ENCODE results near the gene PCBP4. TPM values are rescaled to one million over a fixed set of nuclear protein-coding genes. Genes with fewer than 3 reads are reported as not detected.

PCBP4 gene
- total RNA-seq, 1 donor from 2014 or later, result 21.1 TPM

DNA sequence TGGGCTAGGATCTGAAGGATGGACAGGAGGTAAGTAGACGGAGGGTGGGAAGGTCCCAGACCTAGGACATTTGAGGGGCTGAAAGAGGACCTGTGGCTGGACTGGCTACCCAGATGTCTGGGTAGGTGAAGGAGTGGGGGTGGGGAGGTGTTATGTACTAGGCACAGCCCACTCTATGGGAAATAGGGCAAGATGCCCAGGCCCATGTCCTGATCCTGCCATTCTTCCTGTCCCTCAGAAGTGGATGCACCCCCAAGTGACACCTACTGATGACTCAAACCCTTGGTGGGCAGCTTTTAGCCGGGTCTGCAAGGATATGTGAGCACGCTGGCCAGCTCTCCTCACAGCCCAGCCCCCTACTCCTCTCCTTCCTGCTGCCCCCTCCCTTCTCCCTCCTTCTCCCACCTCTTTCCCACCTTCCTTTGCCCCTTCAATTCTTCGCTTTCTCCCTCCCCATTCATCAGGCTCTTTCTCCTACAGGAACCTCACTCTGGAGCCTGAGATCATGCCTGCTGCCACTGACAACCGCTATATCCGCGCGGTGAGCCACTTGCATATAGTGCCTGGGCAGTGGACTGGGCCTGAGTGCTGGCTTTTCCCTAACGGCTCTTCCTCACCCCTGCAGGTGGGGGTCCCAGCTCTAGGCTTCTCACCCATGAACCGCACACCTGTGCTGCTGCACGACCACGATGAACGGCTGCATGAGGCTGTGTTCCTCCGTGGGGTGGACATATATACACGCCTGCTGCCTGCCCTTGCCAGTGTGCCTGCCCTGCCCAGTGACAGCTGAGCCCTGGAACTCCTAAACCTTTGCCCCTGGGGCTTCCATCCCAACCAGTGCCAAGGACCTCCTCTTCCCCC, 21.3 kb upstream of the PCBP4 start:
- H3K9me3 Mint-ChIP-seq, result no peaks in the 10 kb centered on the region
- DNase-seq (ENCODE audit: low spot score), result no peak
- H3K36me3 Mint-ChIP-seq (ENCODE audit: low read depth), result peaks cover 25% of the 10 kb centered on the region
- no peak overlapping the region for H3K4me3 Mint-ChIP-seq (ENCODE audit: low read depth)
- peak overlapping the region; percentile 17 for H3K27ac Mint-ChIP-seq
- no peaks in the 10 kb centered on the region for H3K27me3 Mint-ChIP-seq (ENCODE audit: low read depth)
- H3K4me1 Mint-ChIP-seq (ENCODE audit: low read depth), result peaks cover 13% of the 10 kb centered on the region
- intact Hi-C loops (cut with micrococcal nuclease), result no loop called here

DNA sequence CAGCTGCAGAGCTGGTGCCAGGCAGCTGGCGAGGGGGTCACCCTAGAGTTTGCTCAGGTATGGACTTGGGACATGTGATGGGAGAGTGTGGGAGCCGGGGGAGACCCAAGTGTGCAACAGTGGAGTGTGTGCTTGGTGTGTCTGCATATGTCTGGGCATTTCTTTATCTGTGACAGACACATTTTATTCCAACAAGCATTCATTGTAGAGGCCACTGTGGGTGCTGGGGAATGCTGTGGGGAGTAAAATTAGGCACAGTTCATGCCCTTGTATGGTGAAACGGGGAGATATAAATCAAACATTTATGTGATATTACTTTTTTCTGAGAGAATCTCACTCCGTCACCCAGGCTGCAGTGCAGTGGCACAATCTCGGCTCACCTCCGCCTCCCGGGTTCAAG, 20.3 kb upstream of the PCBP4 start:
- H3K9me3 Mint-ChIP-seq, result no peaks in the 10 kb centered on the region
- intact Hi-C loops (cut with micrococcal nuclease), result no loop called here
- peak overlapping the region; percentile 17 for H3K27ac Mint-ChIP-seq
- DNase-seq (ENCODE audit: low spot score), result no peak
- peaks cover 20% of the 10 kb centered on the region for H3K36me3 Mint-ChIP-seq (ENCODE audit: low read depth)
- H3K27me3 Mint-ChIP-seq (ENCODE audit: low read depth), result no peaks in the 10 kb centered on the region
- peaks cover 14% of the 10 kb centered on the region for H3K4me1 Mint-ChIP-seq (ENCODE audit: low read depth)
- no peak overlapping the region for H3K4me3 Mint-ChIP-seq (ENCODE audit: low read depth)

DNA sequence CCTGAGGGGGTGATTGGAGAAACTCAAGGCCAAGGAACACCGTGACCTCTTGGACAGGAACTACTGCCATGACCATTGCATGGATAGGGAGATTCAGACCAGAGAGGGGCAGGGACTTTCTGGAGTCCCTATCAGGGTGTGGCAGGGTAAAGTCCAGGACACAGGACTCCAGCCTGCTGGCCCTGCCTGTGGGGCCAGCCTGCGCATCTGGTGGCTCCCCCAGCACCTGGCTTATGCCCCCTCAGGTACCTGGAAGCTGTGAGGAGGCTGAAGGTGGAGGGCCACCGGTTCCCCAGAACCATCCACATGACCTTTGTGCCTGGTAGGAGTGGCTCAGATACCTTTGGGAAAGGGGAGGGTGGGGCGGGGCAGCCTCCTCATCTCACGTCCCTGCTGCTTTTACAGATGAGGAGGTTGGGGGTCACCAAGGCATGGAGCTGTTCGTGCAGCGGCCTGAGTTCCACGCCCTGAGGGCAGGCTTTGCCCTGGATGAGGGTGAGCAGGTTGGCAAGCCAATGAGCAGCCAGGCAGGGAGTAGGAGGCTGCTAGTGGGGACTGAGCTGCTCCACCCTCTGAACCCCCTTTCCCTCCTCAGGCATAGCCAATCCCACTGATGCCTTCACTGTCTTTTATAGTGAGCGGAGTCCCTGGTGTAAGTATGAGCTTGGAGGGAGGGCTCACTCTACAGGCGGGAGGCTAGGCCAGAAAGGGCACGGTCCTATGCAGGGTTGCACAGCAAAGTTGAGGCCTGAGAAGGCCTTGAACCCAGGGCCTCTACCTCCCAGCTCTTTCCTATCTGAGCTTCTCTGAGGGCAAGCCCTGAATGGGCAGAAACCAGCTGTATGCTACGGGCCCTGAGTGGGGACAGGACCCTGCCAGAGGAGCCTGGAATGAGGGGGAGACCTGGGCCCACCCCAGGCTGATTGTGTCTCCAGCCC, 19.0 kb upstream of the PCBP4 start:
- no peaks in the 10 kb centered on the region for H3K9me3 Mint-ChIP-seq
- H3K4me3 Mint-ChIP-seq (ENCODE audit: low read depth), result no peak overlapping the region
- peaks cover 8% of the 10 kb centered on the region for H3K36me3 Mint-ChIP-seq (ENCODE audit: low read depth)
- peaks cover 16% of the 10 kb centered on the region for H3K4me1 Mint-ChIP-seq (ENCODE audit: low read depth)
- no peaks in the 10 kb centered on the region for H3K27me3 Mint-ChIP-seq (ENCODE audit: low read depth)
- no peak for DNase-seq (ENCODE audit: low spot score)
- H3K27ac Mint-ChIP-seq, result no peak overlapping the region
- intact Hi-C loops (cut with micrococcal nuclease), result no loop called here

DNA sequence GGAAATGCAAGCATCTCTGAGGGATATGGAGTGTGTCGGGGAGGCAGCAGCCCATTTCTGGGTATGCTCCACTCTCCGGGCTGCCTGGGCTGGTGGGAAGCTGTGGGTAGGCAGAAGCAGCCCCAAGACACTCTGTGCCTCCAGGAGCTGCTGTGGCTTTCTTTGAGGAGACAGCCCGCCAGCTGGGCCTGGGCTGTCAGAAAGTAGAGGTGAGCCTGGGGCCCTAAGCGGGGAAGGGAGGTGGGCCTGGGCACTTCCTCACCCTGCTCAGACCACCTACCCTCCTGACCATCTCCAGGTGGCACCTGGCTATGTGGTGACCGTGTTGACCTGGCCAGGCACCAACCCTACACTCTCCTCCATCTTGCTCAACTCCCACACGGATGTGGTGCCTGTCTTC, 17.8 kb upstream of the PCBP4 start:
- H3K36me3 Mint-ChIP-seq (ENCODE audit: low read depth), result peaks cover 9% of the 10 kb centered on the region
- intact Hi-C loops (cut with micrococcal nuclease), result no loop called here
- H3K4me1 Mint-ChIP-seq (ENCODE audit: low read depth), result peaks cover 14% of the 10 kb centered on the region
- no peaks in the 10 kb centered on the region for H3K27me3 Mint-ChIP-seq (ENCODE audit: low read depth)
- no peaks in the 10 kb centered on the region for H3K9me3 Mint-ChIP-seq
- peak overlapping the region; percentile 63 for H3K4me3 Mint-ChIP-seq (ENCODE audit: low read depth)
- no peak for DNase-seq (ENCODE audit: low spot score)
- H3K27ac Mint-ChIP-seq, result peak overlapping the region; percentile 75

DNA sequence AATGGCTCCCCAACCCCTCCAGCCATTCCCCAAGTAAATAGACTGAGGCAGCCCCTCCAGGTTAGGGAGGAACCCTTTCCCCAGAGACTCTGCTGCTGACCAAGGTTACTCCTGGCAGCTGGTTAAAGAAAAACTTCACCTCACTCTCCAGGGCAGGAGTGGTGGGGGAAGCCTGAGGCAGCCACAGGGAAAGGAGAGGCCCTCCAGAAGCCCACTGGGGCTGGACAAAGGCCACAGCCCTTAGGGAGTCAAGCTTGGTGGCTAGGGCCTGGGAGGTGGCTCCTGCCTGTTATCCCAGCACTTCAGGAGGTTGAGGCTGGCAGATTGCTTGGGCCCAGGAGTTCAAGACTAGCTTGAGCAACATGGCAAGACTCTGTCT, 17.0 kb upstream of the PCBP4 start:
- Mint-ChIP-seq H3K36me3 (ENCODE audit: low read depth) (peaks cover 9% of the 10 kb centered on the region), H3K4me1 (ENCODE audit: low read depth) (peaks cover 14% of the 10 kb centered on the region), H3K4me3 (ENCODE audit: low read depth) (peak overlapping the region; percentile 94), H3K9me3 (no peaks in the 10 kb centered on the region), H3K27ac (peak overlapping the region; percentile 72), H3K27me3 (ENCODE audit: low read depth) (no peaks in the 10 kb centered on the region)
- DNase-seq (ENCODE audit: low spot score), result no peak
- intact Hi-C loops (cut with micrococcal nuclease), result no loop called here

DNA sequence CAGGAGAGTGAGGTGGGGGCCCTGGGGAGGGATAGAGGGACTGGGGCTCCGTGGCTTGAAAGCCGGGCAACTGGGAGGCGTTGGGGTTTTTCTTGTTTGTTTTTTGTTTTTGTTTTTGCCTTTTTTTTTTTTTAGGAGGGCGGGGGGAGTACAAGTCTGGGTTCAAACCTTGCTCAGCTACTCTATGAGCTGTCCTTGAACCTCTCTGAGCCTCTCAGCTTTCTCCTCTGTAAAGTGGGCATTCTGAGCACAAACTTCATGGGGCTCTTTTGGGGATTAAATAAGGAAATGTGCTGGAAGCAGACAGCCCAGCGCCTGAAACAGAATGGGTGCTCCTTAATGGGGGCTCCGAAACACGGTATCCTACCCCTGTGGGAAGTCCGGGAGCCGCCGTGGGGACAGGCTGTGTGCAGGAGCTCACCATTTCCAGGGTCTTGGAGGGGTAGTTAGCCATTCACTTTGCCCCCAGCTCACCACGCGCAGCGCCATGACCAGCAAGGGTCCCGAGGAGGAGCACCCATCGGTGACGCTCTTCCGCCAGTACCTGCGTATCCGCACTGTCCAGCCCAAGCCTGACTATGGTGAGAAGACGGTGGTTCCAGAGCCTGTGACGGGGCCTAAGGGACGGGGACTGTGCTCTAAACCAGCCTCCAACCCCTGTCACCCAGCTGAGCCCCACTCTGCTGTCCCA, 16.5 kb upstream of the PCBP4 start:
- Mint-ChIP-seq H3K4me1 (ENCODE audit: low read depth) (peaks cover 14% of the 10 kb centered on the region), H3K4me3 (ENCODE audit: low read depth) (peak overlapping the region; percentile 94), H3K36me3 (ENCODE audit: low read depth) (peaks cover 9% of the 10 kb centered on the region), H3K9me3 (no peaks in the 10 kb centered on the region), H3K27me3 (ENCODE audit: low read depth) (no peaks in the 10 kb centered on the region), H3K27ac (peak overlapping the region; percentile 94)
- DNase-seq (ENCODE audit: low spot score), result no peak
- intact Hi-C loops (cut with micrococcal nuclease), result loop anchor here (1.0 kb wide), 3 partner anchors 8 to 41 kb away; partner anchors contain the start of genes ABHD14A, PARP3 and RPL29

DNA sequence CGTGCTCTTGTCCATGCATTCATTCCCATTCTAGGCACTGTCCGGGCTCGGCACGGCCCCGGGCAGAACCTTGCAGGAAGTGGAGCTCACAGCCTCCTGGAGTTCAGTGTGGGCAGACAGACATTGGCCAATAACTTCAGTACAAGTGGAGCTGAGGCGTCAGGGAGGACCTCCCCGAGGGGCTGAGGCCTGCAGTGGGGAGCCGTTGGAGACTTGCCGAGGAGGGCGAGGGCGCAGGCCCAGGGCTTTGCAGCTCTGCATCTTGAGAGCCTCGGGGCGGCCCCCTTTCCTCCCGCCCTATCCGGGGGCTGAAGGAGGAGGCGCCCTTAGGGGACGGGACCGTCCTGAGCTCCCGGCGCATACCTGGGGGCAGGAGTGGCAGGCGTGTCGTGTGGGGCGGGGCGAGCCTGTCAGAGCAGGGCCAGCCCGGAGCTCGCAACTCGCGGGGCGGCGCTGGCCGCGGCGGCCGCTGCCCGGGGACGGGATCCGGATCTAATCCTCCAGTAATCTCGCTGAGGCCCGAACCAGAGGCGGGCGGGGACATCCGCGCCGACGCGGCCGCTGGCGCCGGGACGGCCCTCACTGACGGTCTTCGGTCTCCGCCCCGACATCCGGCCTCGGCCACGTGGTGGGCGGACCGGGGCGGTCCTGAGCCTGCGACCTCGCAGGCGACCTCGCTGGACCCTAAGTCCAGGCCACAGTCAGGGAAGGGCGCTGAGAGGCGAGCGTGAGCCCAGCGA, 15.8 kb upstream of the PCBP4 start, which contains the start of gene ACY1:
ACY1 (plus strand) TSS at position 698 of the 740 bp plus-strand sequence. CDS start 530 bp downstream, outside the sequence.
- peak within 1 kb of the TSS; percentile 94 for H3K27ac Mint-ChIP-seq
- peak within 1 kb of the TSS; percentile 94 for H3K4me3 Mint-ChIP-seq (ENCODE audit: low read depth)
- DNase-seq (ENCODE audit: low spot score), result peak; percentile 73
- H3K27me3 Mint-ChIP-seq (ENCODE audit: low read depth), result no peaks in the 10 kb centered on the region
- H3K9me3 Mint-ChIP-seq, result no peaks in the 10 kb centered on the region
- H3K36me3 Mint-ChIP-seq (ENCODE audit: low read depth), result peaks cover 9% of the 10 kb centered on the region
- intact Hi-C loops (cut with micrococcal nuclease), result loop anchor here (1.0 kb wide), 3 partner anchors 8 to 41 kb away; partner anchors contain the start of genes ABHD14A, PARP3 and RPL29
- H3K4me1 Mint-ChIP-seq (ENCODE audit: low read depth), result peaks cover 14% of the 10 kb centered on the region

DNA sequence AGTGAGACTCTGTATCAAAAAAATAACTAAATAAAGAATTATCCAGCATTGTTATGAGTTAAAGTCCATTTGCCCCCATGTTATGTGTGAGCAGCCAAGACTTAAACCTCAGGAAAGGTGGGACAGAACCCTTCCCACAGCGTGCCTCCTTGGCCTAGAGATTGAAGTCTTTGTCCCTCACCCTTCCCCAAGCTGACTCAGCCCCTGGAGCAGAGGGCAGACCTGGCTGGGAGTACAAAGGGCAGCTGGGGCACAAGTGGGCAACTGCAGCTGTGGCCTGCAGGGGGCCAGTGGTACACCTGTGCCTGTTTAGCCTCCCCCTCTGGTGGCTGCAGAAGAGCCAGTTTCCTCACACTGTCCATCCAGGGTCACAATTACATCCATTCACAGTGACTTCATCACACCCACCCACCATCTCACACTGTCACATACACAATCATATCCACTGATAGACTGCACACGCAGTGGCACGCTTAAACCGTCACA, 15.1 kb upstream of the PCBP4 start:
- Mint-ChIP-seq H3K9me3 (no peaks in the 10 kb centered on the region), H3K4me3 (ENCODE audit: low read depth) (peak overlapping the region; percentile 94), H3K36me3 (ENCODE audit: low read depth) (peaks cover 9% of the 10 kb centered on the region), H3K27ac (peak overlapping the region; percentile 94), H3K4me1 (ENCODE audit: low read depth) (peaks cover 15% of the 10 kb centered on the region), H3K27me3 (ENCODE audit: low read depth) (no peaks in the 10 kb centered on the region)
- intact Hi-C loops (cut with micrococcal nuclease), result no loop called here
- DNase-seq (ENCODE audit: low spot score), result no peak

DNA sequence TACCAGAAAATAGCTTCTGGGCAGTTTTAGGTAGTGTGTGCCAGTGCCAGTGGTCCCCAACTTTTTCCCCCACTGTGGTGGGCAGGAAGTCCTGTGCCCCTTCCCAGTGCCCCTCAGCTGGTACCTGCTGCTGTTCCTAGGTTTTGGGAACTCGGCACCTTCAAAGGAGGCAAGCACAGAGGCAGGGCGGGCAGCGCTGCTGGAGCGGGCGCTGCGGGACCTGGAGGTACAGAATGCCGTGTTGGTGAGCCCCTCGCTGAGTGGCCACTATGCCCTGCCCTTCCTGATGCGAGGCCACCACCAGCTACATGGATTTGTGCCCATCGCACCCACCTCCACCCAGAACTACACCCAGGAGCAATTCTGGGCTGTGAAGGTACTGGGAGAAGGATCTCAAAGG, 13.0 kb upstream of the PCBP4 start:
- H3K27ac Mint-ChIP-seq, result no peak overlapping the region
- no peak overlapping the region for H3K4me3 Mint-ChIP-seq (ENCODE audit: low read depth)
- DNase-seq (ENCODE audit: low spot score), result no peak
- peaks cover 9% of the 10 kb centered on the region for H3K36me3 Mint-ChIP-seq (ENCODE audit: low read depth)
- no peaks in the 10 kb centered on the region for H3K9me3 Mint-ChIP-seq
- intact Hi-C loops (cut with micrococcal nuclease), result no loop called here
- H3K27me3 Mint-ChIP-seq (ENCODE audit: low read depth), result no peaks in the 10 kb centered on the region
- peaks cover 28% of the 10 kb centered on the region for H3K4me1 Mint-ChIP-seq (ENCODE audit: low read depth)

DNA sequence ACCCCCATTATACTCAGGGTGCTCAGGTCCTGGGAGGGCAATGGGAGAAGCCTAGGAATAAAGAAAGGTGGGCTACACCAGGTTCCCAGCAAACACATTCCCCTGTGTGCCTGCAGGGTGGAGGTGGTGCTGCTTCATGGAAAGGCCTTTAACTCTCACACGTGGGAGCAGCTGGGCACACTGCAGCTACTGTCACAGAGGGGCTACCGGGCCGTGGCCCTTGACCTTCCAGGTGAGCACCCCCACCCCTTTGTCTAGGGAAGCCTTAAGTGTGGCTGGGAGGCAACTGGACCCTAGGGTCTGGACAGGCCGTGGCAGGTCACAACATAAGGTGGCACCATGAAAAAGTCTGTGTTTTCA, 10.9 kb upstream of the PCBP4 start:
- Mint-ChIP-seq H3K27ac (peak overlapping the region; percentile 74), H3K9me3 (no peaks in the 10 kb centered on the region), H3K4me1 (ENCODE audit: low read depth) (peaks cover 34% of the 10 kb centered on the region), H3K4me3 (ENCODE audit: low read depth) (no peak overlapping the region), H3K36me3 (ENCODE audit: low read depth) (peaks cover 6% of the 10 kb centered on the region), H3K27me3 (ENCODE audit: low read depth) (no peaks in the 10 kb centered on the region)
- no peak for DNase-seq (ENCODE audit: low spot score)
- intact Hi-C loops (cut with micrococcal nuclease), result loop anchor here (10.0 kb wide), 1 partner anchor 707 kb away; the partner anchor contains the start of genes GNL3 and PBRM1

DNA sequence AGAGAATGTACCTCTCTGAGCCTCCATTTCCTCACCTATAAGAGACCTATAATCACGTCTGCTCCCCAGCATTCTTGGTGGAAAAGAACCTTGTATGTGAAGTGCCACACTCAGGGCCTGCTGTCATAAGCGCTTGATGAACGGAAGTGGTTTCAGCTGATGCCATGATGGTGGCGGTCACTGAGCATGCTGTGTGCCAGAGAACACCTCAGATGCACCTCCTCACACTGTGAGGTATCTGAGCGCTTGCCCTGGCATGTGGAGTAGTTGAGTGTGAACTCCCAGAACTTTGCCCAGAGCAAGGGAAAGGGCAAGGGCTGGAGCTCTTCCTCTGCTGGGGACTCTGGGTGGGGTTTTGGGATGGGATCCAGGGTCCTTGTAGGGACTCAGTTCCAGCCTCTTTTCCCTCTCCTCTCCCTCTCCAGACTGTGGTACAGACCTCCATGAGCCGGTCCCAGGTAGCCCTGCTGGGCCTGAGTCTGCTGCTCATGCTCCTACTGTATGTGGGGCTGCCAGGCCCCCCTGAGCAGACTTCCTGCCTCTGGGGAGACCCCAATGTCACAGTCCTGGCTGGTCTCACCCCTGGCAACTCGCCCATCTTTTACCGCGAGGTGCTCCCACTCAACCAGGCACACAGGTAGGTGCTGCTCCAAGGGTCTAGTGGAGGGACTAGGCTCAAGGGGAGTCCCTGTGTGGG, 10.3 kb upstream of the PCBP4 start:
- H3K36me3 Mint-ChIP-seq (ENCODE audit: low read depth), result peaks cover 6% of the 10 kb centered on the region
- H3K4me1 Mint-ChIP-seq (ENCODE audit: low read depth), result peaks cover 32% of the 10 kb centered on the region
- intact Hi-C loops (cut with micrococcal nuclease), result loop anchor here (10.0 kb wide), 1 partner anchor 707 kb away; the partner anchor contains the start of genes GNL3 and PBRM1
- no peaks in the 10 kb centered on the region for H3K9me3 Mint-ChIP-seq
- no peak overlapping the region for H3K4me3 Mint-ChIP-seq (ENCODE audit: low read depth)
- H3K27ac Mint-ChIP-seq, result peak overlapping the region; percentile 74
- DNase-seq (ENCODE audit: low spot score), result no peak
- no peaks in the 10 kb centered on the region for H3K27me3 Mint-ChIP-seq (ENCODE audit: low read depth)

All from activated T-helper 2 cell treated with anti-CD3 and anti-CD28 coated beads, Interferon-gamma antibody, Interleukin-2, Interleukin-4, amounts not matched to agents 10 μg/mL and 5 μg/mL and 100 μg/mL, durations not matched to agents 14 hours and 24 hours and 36 hours (primary cell).